ENCODE measurements around the gene ARHGEF40.

ARHGEF40 gene

DNA sequence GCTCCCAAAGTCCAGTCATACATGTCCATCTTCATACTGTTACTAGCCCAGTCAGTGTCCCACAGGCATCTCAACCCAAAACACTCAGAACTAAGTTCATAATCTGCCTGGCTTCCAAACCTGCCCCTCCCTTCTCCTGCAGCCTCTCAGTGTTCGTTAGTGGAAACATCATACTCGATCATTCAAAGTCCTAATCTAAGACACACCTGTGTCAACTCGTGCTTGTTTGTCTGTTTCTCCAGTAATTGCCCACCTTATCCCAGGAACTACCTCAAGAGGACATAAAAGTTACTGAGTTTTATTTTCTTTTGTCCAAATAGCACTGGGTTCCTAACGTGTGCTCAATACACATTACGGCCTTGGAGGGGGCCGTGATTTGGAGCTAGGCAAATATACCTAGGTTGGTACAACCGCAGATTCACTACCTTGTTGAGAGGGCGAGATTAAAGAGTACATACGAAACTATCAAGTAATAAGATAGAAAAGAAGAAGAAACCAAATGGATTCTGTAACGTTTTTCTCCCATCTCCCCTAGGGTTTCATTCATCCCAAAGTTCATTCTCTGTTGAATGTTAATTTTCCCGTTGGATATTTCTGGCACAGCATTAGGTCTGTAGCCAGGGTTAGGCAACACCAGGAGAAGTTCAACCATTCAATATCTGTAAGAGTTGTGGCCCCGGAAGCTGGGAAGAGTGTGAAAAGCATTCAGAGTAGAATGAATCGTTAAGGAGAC is 9.3 kb upstream of the ARHGEF40 start:
- DNase-seq: no peak

DNA sequence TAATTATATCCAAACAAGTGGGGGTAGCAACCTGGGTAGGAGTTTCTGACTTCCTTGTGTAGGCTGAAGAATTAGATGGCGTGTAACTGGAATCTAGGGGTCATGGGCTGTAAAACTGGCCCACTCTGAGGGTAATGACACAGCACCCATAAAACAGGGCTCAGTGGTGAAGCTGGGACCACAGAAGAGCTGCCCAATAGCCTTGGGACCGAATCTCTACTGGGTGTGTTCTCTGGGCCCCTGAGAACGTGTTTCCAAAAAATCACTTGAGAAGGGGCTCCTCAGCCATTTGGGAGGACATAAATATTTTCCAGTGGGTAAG is 8.8 kb upstream of the ARHGEF40 start:
- no peak for DNase-seq

- no peak for DNase-seq
Observed at GRCh38 chr14:21063479-21063878, 6.6 kb upstream of the ARHGEF40 start.

DNA sequence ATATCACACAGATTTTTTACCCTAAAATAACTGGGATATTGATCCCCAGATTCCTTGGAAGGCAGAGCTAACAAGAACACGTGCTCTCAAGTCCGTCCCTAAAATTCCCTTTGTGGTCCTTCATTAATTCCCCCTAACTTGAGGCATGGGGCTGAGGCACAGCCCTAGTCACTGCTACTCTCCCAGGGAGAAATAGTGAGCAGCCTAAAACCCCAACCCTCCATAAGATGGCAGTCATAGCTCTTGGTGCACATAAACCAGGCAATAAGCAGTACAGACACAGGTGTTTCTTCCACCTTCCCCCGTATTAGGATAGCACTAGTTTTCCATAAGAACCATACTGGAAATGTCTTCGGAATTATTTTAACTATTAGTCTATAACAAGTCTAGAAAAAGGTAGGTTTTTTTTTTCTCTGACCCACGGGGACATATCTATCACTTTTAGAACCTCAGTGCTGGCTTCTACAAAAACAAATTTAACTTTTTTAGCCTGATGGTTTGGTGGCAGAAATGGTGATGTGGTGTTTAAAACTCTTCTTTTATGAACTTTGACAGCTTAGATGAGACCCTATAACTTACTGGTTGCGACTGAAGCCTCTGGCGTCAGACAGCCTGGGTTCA is 3.1 kb upstream of the ARHGEF40 start:
- DNase-seq: no peak

GRCh38 chr14:21068521-21069387 is 1.4 kb upstream of the ARHGEF40 start:
- no peak for DNase-seq

- DNase-seq: no peak
Observed at GRCh38 chr14:21069388-21070082, 569 bp upstream of the ARHGEF40 start.

DNA sequence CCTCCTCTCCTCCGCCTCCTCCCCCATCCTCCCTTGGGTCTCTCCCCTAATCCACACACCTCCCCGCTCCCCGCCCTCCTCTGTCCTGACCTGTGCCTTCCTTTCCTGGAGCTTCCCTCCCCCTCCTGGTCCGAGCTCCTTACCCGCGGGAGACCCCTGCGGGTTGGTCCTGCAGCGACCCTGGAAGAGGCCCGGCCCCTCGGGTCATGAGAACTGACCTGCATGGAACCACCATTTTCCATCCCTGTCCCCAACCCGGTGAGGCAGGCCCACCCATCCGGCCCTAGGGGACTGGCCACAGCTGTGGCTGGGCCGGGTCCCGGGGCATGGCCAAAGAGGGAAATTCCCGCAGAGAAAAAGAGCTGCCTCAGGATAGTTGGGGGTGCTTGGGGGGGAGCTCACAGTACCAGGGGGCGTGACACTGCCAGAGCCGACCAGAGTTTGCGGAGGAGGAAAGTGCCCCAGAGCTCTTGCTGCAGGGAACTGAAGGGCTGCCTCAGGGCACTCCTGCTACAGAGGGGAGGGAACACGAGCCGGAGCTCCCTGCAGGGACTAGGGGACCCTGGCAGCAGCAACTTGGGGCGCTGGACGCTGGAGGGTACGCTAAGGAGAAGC is 613 bp downstream of the ARHGEF40 start:
- DNase-seq: no peak

GRCh38 chr14:21071225-21072030 is 1.3 kb downstream of the ARHGEF40 start:
- DNase-seq: peak; percentile 28

GRCh38 chr14:21072031-21072473 is 1.9 kb downstream of the ARHGEF40 start:
- no peak for DNase-seq

GRCh38 chr14:21072781-21073339 is 2.8 kb downstream of the ARHGEF40 start:
- no peak for DNase-seq

- DNase-seq: no peak
Observed at GRCh38 chr14:21073921-21074320, 3.8 kb downstream of the ARHGEF40 start.

GRCh38 chr14:21074398-21075272 is 4.5 kb downstream of the ARHGEF40 start:
- DNase-seq: no peak

GRCh38 chr14:21075719-21076437 is 5.8 kb downstream of the ARHGEF40 start:
- no peak for DNase-seq

- DNase-seq: no peak
Observed at GRCh38 chr14:21077672-21078071, 7.6 kb downstream of the ARHGEF40 start.

DNA sequence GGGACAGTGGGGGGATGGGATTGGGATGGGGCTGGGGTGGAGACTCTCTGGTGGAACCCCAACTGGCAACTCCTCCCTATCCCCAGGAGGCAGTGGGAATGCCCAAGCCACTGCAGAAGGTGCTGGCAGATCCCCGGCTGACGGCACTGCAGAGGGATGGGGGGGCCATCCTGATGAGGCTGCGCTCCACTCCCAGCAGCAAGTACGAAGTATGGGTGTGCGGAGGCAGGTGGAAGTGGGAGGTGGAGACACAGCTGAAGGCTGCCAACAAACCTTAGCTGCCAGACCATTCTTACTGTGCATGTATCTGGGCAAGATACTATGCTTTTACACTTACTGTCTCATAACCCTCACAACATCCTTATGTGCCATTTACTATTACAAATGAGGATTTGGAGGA is 8.2 kb downstream of the ARHGEF40 start:
- no peak for DNase-seq

- no peak for DNase-seq
Observed at GRCh38 chr14:21078726-21079125, 8.6 kb downstream of the ARHGEF40 start.

- DNase-seq: no peak
Observed at GRCh38 chr14:21081521-21082142, 11.5 kb downstream of the ARHGEF40 start.

GRCh38 chr14:21083565-21084325 is 13.6 kb downstream of the ARHGEF40 start:
- no peak for DNase-seq

DNA sequence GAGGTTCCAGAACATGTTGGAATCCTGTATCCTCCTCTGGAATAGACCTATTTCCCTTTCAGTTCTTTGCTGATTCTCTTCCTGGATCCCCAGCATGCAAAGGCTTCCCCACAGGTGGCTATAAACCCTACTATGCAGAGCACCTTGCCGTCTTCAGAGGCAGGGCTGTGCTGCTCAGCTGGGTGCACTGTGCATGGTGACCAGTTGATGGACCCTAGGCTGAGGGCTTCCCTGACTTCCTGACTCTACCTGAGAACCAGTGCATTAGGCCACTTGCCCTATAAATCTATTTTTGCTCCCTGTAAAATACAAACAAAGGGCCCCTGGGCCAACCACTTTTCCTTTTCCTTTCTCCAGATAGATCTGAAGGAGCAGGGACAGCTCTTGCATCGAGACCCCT is 14.3 kb downstream of the ARHGEF40 start:
- DNase-seq: no peak
